Stimulated activated CD8-positive, alpha-beta memory T cell treated with anti-CD3 and anti-CD28 coated beads, Interleukin-12 subunit alpha, Interleukin-12 subunit beta, amount 100 ng/mL, for 24 hours (primary cell): ENCODE data around the gene NOM1.
"Not testable (repeated sequence)": the region's sequence is repeated elsewhere in the genome, so short reads cannot be mapped to it uniquely, and the experiment has no call there.

Experiments
- DNase-seq: peaks from one replicate; pipeline ENCODE4 v3.0.0-alpha.2; 2020; ENCODE audit errors: extremely low read depth

Gene NOM1

DNA sequence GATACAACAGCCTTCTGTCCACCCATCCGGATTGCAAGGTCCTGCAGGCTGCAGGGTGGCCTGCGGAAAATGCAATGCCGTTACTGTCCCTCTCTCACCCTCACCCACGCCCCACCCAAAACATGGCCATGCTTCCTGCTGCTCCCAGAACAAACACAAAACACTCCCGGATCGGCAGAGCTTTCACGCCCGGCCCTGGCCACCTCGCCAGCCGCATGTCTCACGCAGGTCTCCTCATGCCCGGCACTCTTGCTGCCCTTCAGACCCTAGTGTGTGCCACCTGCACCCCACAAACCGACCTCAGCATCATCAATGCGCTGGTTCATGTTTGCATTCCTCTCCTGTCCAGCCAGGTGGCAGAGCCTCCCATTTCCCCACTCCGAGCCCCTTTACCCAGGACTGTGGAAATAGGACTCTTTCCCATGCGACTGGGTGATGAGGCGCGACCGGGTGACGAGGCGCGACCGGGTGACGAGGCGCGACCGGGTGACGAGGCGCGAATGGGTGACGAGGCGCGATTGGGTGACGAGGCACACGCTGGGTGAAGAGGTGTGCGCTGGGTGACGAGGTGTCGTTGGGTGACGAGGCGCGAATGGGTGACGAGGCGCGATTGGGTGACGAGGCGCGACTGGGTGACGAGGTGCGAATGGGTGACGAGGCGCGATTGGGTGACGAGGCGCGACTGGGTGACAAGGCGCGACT is 8.9 kb upstream of the NOM1 start:
- no peak for DNase-seq

DNA sequence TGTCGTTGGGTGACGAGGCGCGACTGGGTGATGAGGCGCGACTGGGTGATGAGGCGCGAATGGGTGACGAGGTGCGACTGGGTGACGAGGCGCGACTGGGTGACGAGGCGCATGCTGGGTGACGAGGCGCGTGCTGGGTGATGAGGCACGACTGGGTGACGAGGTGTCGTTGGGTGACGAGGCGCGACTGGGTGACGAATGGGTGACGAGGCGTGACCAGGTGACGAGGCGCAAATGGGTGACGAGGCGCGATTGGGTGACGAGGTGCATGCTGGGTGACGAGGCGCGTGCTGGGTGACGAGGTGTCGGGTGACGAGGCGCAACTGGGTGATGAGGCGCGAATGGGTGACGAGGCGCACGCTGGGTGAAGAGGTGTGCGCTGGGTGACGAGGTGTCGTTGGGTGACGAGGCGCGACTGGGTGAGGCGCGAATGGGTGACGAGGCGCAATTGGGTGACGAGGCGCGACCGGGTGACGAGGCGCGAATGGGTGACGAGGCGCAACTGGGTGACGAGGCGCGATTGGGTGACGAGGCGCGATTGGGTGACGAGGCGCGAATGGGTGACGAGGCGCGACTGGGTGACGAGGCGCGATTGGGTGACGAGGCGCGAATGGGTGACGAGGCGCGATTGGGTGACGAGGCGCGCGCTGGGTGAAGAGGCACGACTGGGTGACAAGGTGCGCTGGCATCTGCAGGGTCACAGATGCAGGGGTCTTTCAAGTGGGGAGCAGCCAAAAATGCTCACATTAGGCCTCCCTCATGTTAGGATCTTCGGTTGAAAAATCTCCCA is 7.9 kb upstream of the NOM1 start:
- DNase-seq, result no peak

DNA sequence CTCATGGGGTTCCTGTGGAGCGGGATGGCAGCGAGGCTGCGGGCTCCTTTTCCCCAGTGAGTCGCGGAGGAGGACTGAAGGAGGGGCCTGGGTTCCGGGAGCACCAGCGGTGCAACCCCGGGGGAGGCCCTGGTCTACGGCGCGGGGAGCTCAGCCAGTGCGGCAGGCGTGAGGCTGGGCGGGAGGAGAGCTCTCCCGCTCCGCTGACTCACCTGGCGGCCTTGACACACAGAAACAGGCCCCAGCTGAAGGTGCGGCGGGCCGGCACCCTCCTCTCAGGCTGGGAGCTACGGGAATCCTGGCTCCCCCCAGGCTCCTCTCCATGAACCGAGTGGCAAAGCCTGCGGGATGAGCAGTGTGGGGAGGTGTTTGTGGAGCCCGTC is 6.8 kb upstream of the NOM1 start:
- DNase-seq, result no peak

DNA sequence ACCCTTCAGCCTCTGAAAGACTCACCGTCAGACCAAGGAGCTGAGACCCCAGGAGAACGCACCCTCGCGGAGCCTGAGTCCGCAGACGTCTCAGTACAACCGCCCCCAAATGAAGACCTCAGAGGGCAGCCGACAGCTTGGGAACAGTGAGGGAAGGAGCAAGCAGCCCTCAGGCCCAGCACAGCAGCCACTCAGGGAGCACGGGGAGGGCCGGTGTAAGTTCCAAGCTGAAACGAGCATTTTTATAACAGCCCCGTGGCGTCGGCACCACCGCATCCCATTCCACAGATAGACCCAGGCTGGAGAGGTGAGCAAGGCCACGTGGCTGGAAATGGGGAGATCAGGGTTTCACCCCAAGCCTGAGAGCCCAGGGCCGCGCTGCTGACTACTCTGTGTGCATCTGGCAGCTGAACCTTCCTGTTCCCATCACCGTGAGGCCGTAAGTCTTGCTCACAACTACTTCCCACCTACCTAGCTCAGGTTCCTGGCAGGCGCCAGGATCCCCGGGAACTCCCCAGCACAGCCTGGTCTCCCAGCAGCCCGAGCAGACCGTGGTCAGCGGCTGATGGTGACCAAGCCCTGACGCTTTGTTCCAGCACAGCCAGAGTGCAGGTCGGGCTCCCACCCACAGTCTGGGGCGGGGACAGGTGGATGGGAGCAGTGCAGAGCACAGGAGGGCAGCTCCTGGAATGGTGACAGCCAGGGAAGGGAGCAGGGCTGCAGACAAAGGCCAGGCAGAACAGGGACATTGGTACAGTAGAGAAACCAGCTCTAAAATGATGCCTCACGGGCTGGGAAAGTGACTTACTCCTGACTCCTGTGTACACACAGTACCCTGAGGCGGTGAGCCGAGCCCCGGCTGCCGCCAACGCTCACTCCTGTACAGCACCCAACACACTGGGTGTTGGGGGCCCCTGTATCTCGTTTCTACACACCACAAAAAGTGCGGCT is 6.1 kb upstream of the NOM1 start:
- DNase-seq, result no peak

DNA sequence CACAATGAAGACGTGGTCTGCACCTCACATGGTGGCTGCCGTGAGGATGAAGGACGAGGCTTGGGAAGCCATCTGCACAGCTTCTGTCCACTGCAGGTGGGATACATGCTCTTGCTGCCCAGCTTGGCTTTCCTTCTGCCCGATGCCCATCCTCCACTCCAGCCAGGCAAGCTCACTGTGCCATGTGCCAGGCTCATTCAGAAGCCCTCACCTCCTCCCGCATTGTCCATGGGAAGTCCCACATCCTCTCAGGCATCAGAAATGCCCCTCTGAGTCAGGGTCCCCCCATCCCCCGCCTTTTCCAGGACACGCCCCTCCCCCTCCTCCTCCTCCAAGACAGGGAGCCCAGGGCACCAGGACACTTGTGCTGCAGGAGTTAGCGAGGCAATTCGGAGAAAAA is 4.6 kb upstream of the NOM1 start:
- no peak for DNase-seq

DNA sequence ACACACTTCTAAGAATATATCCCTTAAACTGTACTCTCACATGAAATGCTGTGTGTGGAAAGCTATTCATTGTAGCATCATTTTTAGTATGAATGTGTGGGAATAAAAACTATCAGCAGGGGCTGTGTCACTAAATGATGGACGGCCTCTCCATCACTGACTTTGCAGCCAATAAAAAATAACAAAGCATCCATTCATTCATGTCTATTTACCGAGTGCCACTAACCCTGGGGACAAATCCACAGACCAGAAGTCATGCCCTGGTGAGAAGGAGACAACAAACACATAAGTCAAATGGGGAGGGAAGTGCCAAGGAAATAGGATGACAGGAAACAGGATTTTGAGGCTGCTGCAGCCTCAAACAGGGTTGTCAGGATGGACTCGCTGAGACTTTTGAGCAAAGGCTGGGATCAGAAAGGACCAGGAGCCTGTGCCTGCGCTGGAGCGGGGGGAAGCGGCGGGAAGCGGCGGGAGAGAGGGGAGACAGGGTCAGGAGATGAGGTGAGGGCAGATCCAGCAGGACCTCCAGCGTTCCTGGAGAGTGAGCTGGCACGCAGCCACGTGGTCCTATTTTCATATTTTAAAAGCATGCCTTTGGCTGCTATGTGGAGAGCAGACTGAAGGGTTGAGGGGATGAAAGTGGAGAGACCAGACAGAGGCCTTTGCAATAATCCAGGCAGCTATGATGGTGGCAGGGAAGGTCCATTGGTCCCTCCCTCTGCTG is 2.2 kb upstream of the NOM1 start:
- no peak for DNase-seq

DNA sequence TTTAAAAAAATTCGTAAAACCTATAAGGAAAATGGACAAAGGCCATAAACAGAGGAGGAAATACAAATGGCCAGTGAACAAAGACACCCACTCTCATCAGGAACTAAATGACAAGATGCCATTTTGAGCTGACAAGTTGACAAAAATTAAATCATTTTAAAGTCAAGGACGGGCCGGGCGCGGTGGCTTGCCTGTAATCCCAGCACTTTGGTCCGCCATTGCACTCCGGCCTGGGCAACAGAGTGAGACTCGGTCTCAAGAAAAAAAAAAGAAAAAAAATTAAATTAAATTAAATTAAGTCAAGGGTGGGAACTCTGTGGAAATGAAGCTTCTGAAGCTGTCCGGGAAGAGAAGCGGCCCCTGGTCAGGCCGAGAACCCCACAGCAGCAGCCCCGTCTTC is 1.2 kb upstream of the NOM1 start:
- DNase-seq, result no peak

DNA sequence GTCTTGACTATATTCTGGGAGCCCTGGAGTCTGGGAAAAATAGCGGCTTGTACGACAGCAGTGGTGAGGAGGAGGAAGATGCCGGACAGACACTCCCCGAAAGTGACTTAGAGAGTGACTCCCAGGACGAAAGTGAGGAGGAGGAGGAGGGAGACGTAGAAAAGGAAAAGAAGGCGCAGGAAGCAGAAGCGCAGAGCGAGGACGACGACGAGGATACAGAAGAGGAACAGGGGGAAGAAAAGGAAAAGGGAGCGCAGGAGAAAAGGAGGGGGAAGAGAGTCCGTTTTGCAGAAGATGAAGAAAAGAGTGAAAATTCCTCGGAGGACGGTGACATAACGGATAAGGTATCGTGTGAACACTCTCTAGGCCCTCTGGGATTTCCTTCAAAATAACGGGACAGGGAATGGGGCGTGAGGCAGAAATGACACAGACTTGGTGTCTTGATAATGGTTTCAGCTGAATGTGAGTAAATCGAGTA is 908 bp downstream of the NOM1 start:
- DNase-seq, result no peak

DNA sequence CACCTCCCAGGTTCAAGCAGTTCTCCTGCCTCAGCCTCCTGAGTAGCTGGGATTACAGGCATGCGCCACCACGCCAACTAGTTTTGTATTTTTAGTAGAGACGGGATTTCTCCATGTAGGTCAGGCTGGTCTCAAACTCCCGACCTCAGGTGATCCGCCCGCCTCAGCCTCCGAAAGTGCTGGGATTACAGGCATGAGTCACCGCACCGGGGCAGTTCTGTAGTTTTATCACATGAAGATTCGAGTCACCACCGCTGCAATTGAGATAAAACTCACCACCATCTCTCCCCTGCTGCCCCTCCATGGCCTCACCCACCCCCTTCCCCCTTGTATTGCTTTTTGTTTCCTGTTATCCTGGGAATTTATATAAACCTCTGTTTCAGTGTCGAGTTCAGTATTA is 3.7 kb downstream of the NOM1 start:
- not testable (repeated sequence) for DNase-seq

DNA sequence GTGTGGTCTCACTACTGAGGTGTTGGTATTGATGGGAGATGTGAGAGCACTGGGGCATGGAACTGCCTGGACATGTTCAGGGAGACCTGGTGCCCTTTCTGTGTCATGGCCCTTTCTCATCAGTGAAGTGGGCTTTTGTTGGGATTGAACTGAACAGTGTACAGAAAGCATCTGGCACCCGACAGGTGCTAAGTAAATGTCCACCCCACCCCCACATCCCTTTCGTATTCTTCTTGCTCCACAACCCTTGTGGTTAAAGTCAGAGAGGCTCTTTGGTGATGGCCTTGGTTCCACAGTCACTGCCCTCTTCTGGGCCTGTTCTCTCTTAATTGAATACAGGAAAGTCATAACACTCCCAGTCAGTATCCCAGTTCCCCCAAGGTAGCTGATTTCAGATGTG is 5.4 kb downstream of the NOM1 start:
- DNase-seq, result no peak

DNA sequence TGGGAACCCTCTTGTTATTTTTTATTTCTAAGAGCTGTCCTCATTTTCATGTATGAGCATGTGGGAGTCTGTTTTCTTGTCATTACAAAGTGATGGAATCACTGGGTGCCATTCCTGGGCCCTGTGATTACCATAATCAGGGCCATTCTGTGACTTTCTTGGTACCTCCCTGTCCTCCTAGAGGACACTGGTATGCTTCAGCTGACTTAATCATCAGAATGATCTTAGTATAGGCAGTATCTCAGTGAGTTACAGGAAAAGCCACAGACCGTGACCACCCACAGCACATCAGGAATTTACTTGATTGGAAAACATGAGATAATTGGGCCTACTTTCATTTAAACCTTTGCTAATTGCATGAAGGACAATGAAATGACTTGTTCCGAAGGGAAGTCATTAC is 7.2 kb downstream of the NOM1 start:
- DNase-seq, result no peak

DNA sequence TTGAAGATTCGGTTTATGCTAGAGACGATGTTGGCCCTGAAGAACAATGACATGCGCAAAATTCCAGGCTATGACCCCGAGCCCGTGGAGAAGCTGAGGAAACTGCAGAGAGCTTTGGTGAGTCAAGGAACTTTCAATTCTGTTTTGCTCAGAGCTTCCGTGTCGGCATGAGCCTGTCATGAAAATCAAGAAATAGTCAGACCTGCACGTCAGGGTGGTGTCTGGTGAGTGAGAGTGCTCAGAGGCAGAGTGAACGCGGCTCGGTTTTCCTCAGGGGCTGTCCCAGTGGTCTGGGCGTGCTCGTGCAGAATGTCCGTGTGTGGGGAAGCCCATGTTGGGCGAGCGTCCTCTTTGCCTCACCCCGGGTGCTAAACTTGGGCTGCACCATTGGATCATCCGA is 12.6 kb downstream of the NOM1 start:
- no peak for DNase-seq

DNA sequence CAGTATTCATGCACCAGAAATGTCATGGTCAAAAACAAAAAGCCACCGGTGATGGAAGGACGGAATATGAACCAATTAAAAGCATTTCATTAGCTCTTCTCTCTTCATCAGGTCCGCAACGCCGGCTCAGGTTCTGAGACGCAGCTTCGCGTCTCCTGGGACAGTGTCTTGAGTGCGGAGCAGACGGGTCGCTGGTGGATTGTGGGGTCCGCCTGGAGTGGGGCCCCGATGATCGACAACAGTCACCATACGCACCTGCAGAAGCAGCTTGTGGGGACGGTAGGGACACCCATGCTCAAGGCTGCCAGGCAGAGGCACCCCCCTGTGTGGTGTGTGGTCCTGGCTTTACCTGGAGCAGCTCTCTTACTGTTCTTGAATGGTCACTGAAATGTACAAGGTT is 13.4 kb downstream of the NOM1 start:
- DNase-seq, result no peak

DNA sequence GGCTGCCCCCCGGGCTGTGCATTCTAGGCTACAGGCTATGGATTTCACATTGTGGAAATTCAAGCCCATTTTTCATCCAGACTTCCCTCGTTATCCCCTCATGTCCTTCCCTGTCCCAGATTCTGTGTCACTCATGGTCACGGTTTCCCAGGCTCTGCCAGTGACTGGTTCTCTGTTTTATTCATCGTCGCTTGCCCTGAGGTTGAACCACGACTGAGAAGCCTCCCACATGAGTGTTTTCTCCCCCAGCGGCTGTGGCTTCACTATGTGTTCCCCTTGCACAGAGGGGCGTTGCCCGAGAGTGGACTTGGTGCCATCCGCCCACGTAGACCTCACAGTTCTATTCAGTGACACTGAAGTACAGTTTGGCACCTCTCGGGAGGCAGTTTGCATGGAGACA is 14.0 kb downstream of the NOM1 start:
- no peak for DNase-seq

DNA sequence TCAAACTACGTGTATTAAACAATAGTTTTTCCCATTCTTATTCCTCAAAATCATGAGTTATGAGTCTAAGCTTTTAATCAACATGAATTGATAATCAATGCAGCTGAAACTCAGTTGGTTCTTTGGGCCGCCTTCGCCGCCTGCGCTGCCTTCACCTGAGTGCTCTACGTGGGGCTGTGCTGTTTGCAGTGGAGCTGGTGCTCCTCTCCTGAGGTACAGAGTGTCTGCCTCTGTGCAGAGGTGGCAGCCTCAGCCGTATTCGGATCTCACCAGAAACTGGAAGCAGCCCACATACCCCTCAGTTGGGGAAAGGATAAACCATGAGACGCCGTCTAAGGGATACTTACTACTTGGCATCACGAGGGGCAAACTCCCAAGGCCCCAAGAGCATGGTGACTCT is 15.5 kb downstream of the NOM1 start:
- no peak for DNase-seq

DNA sequence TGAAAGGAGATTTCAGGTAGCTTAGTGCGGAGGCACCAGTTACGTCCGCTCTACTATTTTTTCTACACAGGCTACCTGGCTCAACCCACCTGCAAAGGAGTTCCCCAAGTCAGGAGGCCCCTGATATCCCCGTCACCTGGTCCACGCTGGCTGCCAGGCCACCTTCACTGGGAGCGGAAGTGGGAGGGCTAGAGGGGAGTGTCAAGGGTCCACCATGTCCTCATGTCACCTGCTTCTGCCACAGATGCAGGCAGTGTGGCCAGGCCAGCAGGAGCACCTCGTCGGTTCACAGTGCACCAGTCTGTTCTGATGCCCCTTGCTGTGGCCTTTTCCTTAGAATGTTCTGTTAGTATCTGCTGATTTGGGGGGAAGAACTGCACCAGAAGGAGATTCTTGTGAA is 16.9 kb downstream of the NOM1 start:
- DNase-seq, result no peak

DNA sequence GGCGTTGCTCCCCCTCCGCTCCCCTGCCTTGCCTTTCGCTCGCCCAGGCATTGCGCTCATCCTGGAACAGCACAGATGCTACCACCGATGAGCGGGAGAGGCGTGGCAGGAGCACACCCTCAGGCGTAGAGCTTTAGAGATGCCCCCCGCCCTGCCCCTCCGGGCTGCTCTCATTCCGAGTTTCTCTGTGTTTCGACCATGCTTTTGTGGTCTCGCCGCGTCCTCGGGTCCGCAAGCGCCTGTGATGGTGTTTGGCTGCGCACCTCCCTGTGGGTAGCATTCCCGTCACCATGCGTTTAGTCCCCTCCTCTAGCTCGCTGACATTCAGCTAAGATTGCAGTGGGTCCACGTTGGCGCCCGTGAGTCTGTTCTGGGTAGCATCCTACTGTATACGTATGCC is 18.7 kb downstream of the NOM1 start:
- no peak for DNase-seq

DNA sequence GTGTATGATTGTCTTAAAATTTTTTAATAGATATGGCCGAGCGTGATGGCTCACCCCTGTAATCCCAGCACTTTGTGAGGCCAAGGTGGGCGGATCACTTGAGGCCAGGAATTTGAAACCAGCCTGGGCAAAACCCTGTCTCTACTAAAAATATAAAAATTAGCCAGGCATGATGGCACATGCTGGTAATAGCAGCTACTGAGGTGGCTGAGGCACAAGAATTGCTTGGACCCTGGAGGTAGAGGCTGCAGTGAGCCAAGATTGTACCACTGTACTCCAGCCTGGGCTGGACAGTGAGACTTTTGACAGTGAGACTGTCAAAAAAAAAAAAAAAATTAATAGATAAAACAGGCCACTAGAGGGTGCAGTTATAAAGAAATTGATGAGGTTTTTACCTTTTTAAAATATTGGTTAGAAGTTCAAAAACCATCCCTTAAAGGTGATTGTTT is 20.5 kb downstream of the NOM1 start:
- no peak for DNase-seq

DNA sequence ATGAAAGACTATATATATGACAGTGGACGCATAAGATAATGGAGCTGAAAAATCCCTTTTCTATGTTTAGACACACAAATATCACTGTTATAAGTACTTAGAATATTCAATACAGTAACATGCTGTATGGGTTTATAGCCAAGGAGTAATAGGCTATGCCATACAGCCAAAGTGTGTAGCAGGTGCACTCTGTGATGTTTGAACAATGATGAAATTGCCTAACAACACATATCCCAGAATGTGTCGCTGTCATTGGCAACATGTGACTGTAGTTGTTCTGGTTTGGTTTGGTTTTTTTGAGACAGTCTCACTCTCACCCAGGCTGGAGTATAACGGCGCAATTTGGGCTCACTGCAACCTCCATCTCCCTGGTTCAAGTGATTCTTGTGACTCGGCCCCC is 26.1 kb downstream of the NOM1 start:
- DNase-seq, result no peak

DNA sequence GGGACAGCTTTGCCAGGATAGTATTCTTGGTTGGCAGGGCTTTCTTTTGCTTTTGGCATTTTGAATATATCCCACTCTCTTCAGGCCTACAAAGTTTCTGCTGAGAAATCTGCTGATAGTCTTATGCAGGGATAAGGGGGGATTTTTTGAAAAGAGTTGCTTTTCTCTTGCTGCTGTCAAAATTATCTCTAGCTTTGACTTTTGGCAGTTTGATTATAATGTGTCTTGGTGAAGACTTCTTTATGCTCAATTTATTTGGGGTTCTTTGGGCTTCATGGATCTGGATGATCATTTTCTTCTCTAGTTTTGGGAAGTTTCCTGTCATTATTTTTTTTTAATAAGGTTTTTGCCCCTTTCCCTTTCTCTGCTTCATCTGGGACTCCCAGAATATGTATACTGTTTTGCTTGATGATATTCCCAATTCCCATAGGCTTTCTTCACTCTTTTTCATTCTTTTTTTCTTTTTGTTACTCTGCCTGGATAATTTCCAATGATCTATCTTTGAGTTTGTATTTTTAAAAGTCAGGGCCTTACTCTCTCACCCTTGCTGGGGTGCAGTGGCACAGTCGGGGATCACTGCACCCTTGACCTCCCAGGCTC is 29.6 kb downstream of the NOM1 start:
- DNase-seq, result no peak

DNA sequence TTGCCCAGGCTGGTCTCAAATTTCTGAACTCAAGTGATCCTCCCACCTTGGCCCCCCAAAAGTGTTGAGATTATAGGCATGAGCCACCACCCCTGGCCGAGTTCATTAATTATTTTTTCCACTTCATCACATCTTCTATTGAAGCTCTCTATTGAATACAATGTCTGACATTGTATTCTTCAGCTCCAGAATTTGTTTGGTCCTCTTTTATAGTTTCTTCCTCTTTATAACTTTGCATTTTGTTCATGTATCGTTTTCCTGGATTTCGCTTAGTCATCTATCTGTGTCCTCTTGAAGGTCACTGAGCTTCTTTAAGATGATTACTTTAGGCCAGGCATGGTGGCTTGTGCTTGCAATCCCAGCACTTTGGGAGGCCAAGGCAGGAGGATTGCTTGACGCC is 30.2 kb downstream of the NOM1 start:
- no peak for DNase-seq
